GM18870 (cell line): ENCODE results near the gene BCAR3.
"Not testable (repeated sequence)": the region's sequence is repeated elsewhere in the genome, so short reads cannot be mapped to it uniquely, and the experiment has no call there.

Experiments
- ATAC-seq: cut with Tn5 transposase; IDR thresholded peaks from one replicate; pipeline ENCODE4 v1.9.1; 2021; ENCODE audit warnings: moderate library complexity; ENCODE audit not compliant: unreplicated experiment

The BCAR3 gene

GRCh38 chr1:93671099-93671621, 10.5 kb downstream of the BCAR3 start:
- ATAC-seq, result no peak

- no peak for ATAC-seq
These were observed 11.5 kb downstream of the BCAR3 start for GRCh38 chr1:93670141-93670540.

- ATAC-seq, result no peak
These were observed 12.3 kb downstream of the BCAR3 start for GRCh38 chr1:93669369-93669768.

- ATAC-seq, result no peak
These were observed 12.7 kb downstream of the BCAR3 start for GRCh38 chr1:93668951-93669350.

- ATAC-seq, result no peak
These were observed 13.5 kb downstream of the BCAR3 start for GRCh38 chr1:93668121-93668520.

- ATAC-seq, result no peak
These were observed 14.0 kb downstream of the BCAR3 start for GRCh38 chr1:93667642-93668041.

- no peak for ATAC-seq
These were observed 14.8 kb downstream of the BCAR3 start for GRCh38 chr1:93666613-93667384.

GRCh38 chr1:93665015-93665414, 16.6 kb downstream of the BCAR3 start:
- ATAC-seq, result no peak

GRCh38 chr1:93663208-93663614, 18.4 kb downstream of the BCAR3 start:
- ATAC-seq, result no peak

GRCh38 chr1:93662481-93663207, 19.0 kb downstream of the BCAR3 start:
- no peak for ATAC-seq

GRCh38 chr1:93661829-93662474, 19.7 kb downstream of the BCAR3 start:
- ATAC-seq, result peak; percentile 64

- not testable (repeated sequence) for ATAC-seq
These were observed 20.3 kb downstream of the BCAR3 start for GRCh38 chr1:93661341-93661740.

- ATAC-seq, result no peak
These were observed 21.7 kb downstream of the BCAR3 start for GRCh38 chr1:93659822-93660503.

- no peak for ATAC-seq
These were observed 23.4 kb downstream of the BCAR3 start for GRCh38 chr1:93658188-93658587.

GRCh38 chr1:93656491-93656890, 25.1 kb downstream of the BCAR3 start:
- ATAC-seq, result no peak

GRCh38 chr1:93653656-93654055, 28.0 kb downstream of the BCAR3 start:
- no peak for ATAC-seq

GRCh38 chr1:93652323-93652949, 29.2 kb downstream of the BCAR3 start:
- ATAC-seq, result no peak

- no peak for ATAC-seq
These were observed 29.9 kb downstream of the BCAR3 start for GRCh38 chr1:93651695-93652094.

- ATAC-seq, result not testable (repeated sequence)
These were observed 31.5 kb downstream of the BCAR3 start for GRCh38 chr1:93650159-93650558.

GRCh38 chr1:93649231-93649630, 32.4 kb downstream of the BCAR3 start:
- ATAC-seq, result no peak

- ATAC-seq, result no peak
These were observed 33.0 kb downstream of the BCAR3 start for GRCh38 chr1:93648656-93649055.
